HT-29 (cell line): ENCODE data around the gene TM9SF1. TPM values are rescaled to one million over a fixed set of nuclear protein-coding genes. Genes with fewer than 3 reads are reported as not detected.

Experiments
- DNase-seq: peaks from one replicate; pipeline ENCODE4 v3.0.0-alpha.2; 2015; ENCODE audit warnings: low spot score
- total RNA-seq: library from RNA; depleted of rRNA; stranded (reverse); fragments of >200 nt; shearing (Covaris generic); gene quantifications from 2 replicates; pipeline ENCODE4 v1.2.3, GENCODE V29; 2014

TM9SF1 gene
- total RNA-seq, 1 experiment from 2014 or later, result 44.4 TPM

DNA sequence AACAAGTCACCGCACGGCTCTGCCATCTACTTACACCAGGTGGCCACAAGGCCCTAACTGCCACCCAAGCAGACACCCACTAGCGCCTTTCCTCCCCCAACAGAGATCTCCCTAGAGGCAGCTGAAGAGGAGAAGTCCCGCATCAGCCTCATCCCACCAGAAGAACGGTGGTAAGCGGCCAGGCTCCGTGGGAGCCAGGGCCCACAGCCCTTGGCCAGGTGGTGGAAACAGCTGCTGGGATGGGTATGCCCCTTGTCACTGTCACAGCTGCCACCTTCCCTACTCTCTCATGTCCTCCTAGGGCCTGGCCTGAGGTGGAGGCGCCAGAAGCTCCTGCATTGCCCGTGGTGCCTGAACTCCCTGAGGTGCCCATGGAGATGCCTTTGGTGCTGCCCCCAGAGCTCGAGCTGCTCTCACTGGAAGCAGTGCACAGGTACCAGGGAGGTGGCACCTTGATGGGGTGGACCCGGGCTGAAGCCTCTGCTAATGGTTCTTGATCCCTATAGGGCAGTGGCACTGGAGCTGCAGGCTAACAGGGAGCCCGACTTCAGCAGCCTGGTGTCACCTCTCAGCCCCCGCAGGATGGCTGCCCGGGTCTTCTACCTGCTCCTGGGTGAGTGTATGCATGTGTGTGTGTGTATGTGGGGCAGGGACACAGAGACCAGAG lies 15.8 kb downstream of the TM9SF1 start:
- DNase-seq, result no peak

DNA sequence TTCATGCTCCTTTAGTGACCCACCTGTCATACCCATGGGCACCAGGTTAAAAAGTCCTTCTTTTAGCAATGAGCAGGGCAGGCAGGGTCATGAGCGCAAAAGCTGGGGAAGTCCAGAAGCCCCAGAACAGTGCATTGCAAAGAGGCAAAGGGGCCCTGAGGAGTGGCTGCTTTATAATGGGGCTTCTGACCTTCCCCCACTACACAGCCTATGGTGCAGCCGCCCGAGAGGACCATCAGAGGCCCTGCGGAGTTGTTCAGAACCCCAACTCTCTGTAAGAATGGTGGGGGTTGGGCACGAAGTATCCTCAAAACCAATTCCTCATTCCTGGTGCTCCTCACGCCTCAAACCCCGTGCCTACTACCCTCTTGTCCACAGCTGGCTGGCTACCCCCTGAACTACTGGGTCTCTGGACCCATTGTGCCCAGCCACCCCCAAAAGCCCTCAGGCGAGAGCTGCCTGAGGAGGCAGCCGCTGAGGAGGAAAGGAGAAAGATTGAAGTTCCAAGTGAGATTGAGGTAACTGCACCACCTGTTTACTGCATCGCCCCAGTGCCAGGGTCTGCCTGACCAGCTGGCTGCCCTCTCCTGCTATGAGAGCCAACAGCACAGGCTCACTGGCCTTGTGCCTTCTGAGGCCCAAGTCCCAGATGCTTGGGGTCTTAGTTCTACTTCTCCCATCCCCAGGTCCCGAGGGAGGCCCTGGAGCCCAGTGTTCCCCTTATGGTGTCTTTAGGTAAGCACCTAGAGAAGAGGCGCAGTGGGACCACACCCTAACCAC lies 16.7 kb downstream of the TM9SF1 start:
- DNase-seq, result no peak

DNA sequence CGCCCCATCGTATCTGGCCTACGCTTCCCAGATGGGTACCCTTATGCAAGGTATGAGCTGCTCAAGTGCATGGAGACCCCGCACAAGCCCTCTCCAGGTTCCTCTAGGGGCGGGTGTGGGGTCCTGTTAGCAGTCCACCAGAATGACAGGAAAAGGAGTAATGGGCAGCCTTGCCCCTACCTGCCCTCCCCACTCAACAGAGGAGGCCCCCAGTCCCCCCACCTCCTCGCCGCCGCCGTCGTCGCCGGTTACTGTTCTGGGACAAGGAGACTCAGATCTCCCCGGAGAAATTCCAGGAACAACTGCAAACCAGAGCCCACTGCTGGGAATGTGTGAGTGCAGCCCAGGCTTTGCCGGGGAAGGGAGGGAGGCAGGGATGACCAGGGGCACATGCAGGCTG lies 17.4 kb downstream of the TM9SF1 start:
- no peak for DNase-seq

DNA sequence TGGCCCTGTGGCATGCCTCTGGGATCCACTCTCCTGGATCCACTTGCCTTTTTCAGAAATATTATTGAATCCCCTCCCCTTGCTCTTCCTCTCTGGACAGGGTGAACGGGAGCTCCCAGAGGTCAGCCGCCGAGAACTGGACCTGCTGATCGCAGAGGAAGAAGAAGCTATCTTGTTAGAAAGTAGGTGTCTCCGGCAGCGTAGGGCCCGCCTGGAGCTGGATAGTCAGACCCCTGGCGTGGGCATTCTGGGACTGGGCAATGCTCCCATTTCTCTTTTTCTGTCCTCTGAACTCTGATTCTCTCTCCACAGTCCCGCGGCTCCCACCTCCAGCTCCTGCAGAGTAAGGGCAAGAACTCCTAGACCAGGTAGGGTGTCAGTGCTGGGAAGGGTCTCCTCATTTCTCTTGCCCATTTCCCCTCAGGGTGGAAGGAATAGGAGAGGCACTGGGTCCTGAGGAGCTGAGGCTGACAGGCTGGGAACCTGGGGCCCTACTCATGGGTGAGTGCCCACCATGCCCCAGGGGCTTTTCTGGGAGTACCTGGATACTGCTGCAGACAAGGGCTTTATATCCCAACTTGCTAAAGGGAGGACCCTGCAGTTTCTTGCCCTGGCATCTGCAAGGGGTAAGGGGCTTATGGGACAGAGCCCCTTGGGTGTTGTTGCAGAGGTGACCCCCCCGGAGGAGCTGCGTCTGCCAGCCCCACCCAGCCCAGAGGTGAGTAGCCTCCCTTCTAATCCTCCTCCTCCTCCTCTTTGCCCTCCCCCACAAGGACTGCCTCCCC lies 18.0 kb downstream of the TM9SF1 start:
- no peak for DNase-seq

DNA sequence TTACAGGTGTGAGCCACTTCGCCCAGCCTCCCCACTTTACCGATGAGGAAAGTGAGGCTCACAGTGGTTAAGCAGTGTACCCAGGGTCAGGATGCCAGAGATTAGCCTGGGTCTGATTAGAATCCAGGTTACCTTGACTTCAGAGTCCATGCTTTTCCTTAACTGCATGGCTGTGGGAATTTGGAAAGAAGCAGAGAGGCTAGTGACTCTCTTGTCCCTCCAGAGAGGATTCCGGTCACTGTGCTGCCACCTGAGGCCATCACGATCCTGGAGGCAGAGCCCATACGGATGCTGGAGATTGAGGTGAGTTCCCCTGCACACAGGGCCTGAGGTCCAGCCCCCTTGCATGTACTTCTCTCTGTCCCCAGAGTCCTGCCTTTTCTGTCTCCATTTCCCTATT lies 18.6 kb downstream of the TM9SF1 start:
- no peak for DNase-seq

DNA sequence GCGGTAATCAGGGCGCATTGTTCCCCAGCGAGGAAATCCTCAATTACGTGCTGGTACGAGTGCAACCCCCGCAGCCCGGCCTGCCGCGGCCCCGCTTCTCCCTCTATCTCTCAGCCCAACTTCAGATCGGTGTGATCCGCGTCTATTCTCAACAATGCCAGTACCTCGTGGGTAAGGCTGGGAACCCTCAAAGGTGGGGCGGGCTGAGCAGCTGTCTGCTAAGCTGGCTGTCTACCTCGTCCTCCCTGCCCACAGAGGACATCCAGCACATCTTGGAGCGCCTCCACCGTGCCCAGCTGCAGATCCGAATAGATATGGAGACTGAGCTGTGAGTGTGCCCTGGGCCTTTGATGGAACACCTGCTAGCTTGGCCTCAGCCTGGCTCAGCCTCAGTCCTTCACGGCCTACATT lies 22.4 kb downstream of the TM9SF1 start:
- no peak for DNase-seq

DNA sequence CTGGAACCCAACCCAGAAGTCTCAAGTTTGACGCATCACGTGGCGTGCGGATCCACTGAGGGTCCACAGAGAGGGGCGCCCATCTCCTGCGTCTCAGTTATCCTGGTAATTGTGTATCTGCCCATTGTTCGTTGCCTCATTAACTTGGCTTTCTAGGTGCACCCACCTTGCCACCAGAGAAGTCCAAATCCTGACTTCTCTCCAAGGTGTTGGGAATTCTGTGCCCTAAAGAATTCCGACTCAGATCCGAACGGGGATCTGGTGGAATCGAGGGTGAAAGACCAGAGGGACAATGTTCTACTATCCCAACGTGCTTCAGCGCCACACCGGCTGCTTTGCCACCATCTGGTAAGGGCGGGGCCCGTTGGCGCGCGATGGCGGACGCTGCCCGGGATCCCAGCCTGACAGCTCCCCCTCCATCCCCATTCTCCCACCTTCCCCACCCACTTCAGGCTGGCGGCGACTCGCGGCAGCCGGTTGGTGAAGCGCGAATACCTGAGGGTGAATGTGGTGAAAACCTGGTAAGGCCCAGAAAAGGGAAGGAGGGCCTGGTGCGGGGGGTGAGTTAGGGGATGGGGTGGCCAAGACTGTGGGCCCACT lies 22.9 kb downstream of the TM9SF1 start:
- DNase-seq, result no peak

DNA sequence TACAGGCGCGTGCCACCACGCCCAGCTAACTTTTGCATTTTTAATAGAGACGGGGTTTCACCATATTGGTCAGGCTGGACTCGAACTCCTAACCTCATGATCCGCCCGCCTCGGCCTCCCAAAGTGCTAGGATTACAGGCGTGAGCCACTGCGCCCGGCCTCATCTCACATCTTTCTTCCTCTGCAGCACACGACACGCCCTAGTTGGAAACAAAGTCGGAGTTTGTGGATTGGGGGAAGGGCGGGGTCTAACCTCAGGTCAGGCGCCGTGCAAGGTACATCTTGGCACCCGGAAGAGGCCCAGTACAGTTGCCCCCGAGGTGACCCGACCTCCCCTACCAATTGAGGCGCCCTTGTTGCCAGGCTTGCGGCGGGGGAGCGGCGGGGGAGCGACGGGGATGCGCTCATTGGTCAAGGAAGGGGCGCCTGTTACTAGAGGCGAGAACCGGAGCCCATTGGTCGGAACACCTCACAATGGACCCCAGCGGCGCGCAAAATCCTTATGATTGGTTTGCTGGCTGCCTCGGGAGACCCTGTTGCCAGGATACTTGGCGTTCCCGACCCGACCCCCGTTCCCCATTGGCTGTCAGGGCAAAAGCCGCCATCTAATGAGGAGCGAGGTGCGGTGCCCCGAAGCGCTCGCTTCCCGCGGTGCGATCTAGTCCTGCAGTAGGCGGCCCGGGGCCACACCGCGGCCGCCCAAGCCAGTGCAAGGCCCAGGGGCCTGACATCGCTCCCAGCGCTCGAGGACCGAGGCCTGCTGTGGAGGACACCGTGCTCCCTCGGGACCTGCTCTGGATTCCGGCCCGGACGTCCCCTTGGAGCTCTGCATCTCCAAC lies 23.6 kb downstream of the TM9SF1 start, which contains the start of gene REC8:
Gene REC8 (plus strand): TSS at position 659 of the 839 bp plus-strand sequence. CDS start 473 bp downstream, outside the sequence.
- no peak for DNase-seq

DNA sequence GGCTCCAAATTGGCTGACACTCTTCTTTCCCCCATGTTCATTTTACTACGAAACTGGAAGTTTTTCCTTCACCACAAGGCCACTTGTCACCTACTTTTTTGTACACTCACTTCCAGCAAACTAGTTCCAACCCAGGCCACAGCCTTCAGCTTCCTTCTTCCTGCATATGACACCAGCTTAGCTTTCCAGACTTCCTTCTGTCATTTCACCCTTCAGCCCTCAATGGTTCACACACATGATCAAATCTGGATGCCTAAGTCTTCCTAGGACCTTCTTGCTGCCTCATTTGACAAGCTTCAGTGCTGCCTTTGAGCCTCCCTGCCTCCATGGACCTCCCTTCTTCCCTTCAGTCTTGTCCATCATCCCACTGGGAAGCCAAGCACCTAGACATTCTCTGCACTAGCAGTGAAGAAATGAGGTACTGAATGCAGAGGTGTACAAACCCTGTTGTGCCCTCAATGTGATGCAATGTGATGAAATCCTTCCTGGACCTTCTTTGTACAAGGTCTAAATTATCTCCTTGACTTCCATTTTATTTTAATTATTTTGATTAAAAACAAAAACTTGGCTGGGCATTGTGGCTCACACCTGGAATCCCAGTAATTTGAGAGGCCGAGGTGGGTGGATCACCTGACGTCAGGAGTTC lies 27.6 kb downstream of the TM9SF1 start:
- DNase-seq, result no peak

DNA sequence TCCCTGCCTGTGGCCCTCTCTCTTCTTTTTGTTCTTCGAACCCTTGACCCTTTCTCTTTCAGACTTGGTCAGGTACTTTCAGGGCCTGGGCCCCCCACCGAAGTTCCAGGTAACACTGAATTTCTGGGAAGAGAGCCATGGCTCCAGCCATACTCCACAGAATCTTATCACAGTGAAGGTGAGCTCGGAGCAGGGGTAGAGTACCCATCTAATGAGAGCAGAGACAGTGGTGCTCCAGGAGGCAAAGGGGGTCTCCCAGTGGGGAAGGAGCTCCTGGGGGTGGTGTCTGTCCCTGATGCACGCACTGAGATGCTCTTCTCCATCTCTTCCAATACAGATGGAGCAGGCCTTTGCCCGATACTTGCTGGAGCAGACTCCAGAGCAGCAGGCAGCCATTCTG lies 29.5 kb downstream of the TM9SF1 start:
- DNase-seq, result no peak

DNA sequence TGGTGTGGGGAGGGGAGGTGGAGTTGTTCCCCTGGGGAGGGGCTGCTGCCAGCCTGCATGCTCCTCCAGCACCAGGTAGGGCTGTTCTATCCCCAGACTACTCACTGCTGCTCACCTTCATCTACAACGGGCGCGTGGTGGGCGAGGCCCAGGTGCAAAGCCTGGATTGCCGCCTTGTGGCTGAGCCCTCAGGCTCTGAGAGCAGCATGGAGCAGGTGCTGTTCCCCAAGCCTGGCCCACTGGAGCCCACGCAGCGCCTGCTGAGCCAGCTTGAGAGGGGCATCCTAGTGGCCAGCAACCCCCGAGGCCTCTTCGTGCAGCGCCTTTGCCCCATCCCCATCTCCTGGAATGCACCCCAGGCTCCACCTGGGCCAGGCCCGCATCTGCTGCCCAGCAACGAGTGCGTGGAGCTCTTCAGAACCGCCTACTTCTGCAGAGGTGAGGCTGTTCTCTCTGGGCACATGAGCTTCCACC lies 30.7 kb downstream of the TM9SF1 start:
- no peak for DNase-seq

DNA sequence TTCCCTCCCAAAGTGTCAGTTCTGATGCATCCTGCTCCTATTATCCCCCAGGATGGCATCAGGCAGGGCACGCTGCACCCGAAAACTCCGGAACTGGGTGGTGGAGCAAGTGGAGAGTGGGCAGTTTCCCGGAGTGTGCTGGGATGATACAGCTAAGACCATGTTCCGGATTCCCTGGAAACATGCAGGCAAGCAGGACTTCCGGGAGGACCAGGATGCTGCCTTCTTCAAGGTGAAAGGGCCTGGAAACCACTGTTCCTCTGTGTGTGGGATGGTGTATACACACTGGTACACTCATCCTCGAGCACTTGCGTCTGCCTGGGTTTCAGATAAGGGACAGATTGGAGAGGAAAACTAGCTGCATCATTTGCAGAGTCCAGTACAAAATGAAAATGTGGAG lies 33.1 kb downstream of the TM9SF1 start:
- no peak for DNase-seq

DNA sequence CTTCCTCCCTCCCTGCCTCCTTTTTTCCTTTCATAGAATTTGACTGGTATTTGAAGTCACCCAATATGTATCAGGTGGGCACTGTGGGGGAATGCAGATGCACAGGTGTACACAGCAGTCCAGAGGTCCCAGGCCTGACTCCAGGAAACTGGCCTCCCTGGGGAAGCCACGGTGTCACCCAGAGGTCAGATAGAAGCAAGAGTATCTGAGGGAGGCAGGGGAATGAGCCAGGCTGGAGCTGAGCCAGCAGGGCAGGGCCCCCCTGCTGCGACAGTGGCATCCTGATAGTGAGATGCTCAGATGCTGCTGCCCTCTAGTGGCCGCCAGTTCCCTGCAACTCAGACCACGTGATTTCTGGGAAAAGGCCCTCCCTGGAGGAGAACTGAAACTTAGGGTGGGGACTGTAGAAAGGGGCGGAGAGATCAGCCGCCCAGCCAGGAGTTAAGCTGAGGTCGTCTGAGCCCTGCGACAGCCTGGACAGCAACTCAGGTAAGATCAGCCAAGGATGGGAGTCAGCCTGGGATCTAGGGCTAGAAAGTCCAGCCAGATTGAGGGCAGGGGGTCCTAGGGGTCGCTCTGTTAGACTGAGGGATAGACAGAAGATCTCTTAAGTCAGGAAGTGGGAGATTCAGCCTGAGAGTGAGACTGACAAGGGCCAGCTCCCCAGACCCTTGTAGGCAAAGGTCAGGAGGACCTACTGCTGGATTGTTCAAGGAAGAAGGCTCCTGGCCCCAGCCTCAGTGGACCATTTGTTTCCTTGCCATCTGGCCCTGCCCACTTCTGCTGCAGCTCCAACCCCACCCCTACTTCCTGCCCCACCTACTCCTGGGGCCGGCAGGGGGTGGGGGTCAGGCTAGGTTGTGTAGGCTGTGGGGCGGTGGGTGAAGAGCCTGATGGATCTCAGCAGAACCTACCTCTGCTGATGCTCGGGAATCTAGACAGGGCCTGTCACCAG lies 34.1 kb downstream of the TM9SF1 start, which contains the start of gene IRF9:
Gene IRF9 (plus strand): TSS at position 416 of the 955 bp plus-strand sequence. CDS start 880 bp downstream, outside the sequence.
- DNase-seq, result peak; percentile 93

DNA sequence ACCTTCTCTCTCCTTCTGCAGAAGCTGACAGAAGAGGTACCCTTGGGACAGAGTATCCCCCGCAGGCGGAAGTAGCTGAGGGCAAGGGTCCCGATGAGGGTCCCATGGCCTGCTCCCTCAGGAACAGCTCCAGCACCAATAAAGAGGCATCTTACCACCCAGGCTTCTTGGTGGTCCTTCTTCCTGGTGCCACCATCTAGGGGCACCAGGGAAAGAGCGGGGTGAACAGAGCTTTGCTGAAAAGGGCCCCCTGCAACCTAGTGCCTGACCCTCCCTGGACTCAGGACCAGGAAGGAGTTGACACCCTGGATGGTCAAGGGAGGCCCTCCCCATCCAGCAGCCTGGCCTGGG lies 34.8 kb downstream of the TM9SF1 start:
- DNase-seq, result no peak

DNA sequence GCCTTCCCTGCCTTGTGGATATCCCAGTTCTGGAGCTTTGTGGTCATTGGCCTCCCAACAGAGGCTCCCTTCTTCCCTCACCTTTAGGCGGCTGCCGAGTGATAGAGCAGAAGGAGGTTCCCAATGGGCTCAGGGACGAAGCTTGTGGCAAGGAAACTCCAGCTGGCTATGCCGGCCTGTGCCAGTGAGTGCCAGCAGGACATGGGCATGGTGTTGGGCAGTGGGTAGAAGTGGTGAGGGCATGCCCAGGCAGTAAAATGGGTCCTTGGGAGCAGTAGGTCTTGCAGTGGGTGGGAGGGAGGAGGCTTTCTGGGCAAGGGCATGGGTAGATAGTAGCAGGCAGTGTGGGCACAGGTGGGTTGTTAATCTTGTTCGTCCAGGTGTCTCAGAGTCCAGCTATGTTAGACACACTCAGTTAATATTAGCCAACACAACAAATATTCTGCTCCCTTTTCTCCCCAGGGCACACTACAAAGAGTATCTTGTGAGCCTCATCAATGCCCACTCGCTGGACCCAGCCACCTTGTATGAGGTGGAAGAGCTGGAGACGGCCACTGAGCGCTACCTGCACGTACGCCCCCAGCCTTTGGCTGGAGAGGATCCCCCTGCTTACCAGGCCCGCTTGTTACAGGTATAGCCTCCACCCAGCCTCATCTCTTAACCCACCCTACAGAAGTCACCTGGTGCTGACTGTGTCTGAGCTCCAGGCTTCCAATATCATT lies 35.3 kb downstream of the TM9SF1 start:
- no peak for DNase-seq

DNA sequence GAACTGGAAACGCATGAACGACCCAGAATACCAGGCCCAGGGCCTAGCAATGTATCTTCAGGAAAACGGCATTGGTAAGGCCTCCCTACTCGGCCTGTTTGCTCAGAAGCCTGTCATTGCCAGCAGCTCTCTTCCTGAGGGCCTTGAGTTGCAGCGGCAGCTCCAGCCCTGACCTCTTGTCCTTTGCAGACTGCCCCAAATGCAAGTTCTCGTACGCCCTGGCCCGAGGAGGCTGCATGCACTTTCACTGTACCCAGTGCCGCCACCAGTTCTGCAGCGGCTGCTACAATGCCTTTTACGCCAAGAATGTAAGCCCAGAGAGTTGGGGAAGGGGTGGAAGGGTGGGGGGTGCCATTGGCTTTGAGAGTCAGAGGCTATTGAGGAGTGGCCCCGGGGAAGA lies 37.9 kb downstream of the TM9SF1 start:
- no peak for DNase-seq

DNA sequence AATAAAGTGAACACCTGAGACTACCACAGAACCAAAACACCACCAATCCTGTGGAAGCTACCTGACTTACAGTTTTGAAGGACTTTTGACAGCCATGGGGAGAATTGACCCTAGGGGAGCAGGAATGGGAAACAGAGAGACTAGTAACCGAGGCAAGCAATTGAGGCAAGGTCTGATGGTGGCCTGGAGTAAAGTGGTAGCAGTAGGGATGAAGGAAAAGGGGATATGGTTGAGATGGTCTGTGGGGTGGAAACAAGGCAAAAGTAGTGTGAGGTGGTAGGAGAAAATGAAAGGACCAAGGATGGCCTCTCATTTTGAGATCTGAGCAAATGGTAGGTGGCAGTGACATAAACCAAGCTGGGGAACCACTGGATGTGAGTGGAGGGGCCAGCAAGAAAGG lies 38.4 kb downstream of the TM9SF1 start:
- DNase-seq, result no peak

DNA sequence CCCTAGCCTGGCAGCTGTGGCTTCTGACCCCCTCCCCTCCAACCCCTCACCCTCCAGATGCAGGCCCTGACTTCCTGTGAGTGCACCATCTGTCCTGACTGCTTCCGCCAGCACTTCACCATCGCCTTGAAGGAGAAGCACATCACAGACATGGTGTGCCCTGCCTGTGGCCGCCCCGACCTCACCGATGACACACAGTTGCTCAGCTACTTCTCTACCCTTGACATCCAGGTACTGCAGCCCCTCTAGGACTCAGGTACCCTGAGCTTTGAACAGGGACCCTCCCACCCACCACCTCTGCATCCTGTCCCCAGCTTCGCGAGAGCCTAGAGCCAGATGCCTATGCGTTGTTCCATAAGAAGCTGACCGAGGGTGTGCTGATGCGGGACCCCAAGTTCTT lies 40.1 kb downstream of the TM9SF1 start:
- no peak for DNase-seq
